Epidermal melanocyte (primary cell): ENCODE data around the gene TMEM132D.
A peak's percentile ranks its signal among the peaks of the same experiment; 100 is the strongest.

Source experiments
- DNase-seq: peaks from one replicate; pipeline ENCODE4 v3.0.0; 2011; ENCODE audit warnings: low spot score; ENCODE audit not compliant: insufficient read length

TMEM132D gene

GRCh38 chr12:129826273-129826672, 77.6 kb downstream of the TMEM132D start:
- no peak for DNase-seq

GRCh38 chr12:129825316-129825715, 78.5 kb downstream of the TMEM132D start:
- no peak for DNase-seq

GRCh38 chr12:129821964-129822363, 81.9 kb downstream of the TMEM132D start:
- no peak for DNase-seq

- DNase-seq, result no peak
Measured at GRCh38 chr12:129819391-129819790, 84.4 kb downstream of the TMEM132D start.

- no peak for DNase-seq
Measured at GRCh38 chr12:129815846-129816245, 88.0 kb downstream of the TMEM132D start.

DNA sequence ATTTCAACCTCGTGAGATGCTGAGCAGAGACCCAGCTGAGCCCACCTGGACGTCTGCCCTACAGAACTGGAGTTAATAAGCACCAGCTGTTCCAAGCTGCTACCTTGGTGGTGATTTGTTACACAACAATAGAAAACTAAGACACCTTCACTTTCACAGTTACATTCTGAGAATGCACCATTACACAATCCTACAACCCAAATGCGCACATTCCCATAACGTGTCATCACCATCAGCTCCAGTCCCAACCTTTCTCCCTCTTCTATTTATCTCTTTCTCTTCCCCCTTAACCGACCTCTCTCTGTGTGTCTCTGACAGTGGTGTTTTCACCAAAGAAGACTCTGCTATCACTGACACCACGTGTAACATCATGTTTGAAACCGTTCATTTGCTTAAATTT, 91.9 kb downstream of the TMEM132D start:
- DNase-seq, result no peak

DNA sequence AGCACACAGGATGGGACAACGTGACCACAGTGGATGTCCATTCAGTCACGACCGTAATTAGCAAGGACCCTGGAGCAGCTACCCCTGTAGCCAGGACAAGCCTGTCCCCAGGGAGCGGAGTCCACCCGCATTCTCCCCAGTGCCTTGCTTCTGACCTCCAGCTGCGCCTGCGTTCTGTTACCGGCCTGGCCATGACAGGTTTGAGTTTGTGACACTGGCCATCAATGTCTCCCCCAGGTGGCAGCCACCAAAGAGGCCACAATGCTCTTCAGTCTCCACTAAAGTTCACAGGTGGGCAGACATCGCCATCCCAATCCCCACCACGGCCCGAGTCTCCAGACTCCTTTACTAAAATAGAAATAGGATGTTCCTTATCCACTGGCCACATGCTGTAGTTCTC, 96.7 kb downstream of the TMEM132D start:
- no peak for DNase-seq

DNA sequence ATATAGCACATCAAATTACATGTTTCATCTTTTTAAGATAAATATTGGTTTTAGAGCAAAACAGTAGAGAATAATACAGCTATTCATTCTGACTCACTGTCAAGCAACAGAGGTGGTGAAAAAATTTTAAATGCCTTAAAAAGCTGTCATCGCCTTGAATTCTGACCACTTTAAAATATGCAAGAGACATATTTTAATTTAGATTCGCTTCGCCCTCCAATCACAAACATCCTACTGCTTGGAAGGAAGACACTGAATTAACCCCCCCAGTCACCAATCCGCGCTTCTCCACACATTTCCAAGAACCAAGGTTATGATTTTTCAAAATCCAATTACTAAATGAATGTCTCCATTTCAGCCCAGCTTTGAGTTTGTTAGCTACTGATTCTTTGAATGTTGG, 112.4 kb downstream of the TMEM132D start:
- DNase-seq, result no peak

- no peak for DNase-seq
Measured at GRCh38 chr12:129790930-129791329, 112.9 kb downstream of the TMEM132D start.

GRCh38 chr12:129790331-129790730, 113.5 kb downstream of the TMEM132D start:
- DNase-seq, result no peak

DNA sequence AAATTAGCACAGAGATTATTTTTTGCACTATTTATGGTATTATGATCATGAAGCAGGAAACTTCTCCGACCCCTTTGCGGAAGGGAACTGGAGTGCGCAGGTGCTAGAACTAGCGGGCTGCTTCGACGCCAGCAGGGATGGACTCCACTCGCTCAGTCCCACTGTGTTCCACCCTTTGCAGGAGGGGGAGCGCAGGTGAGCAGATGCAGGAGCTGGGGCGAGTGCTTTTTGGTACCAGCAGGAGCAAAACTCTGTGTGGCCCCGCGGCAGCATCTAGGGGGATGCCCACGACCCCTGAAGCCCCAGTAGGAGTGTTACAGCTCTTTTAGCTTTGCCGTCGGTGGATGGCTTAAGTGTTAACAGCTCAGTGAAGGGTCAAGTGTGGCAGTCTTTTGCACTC, 113.9 kb downstream of the TMEM132D start:
- no peak for DNase-seq

GRCh38 chr12:129788506-129789084, 115.2 kb downstream of the TMEM132D start:
- DNase-seq, result no peak

GRCh38 chr12:129779989-129780388, 123.8 kb downstream of the TMEM132D start:
- no peak for DNase-seq

GRCh38 chr12:129779033-129779432, 124.8 kb downstream of the TMEM132D start:
- DNase-seq, result no peak

DNA sequence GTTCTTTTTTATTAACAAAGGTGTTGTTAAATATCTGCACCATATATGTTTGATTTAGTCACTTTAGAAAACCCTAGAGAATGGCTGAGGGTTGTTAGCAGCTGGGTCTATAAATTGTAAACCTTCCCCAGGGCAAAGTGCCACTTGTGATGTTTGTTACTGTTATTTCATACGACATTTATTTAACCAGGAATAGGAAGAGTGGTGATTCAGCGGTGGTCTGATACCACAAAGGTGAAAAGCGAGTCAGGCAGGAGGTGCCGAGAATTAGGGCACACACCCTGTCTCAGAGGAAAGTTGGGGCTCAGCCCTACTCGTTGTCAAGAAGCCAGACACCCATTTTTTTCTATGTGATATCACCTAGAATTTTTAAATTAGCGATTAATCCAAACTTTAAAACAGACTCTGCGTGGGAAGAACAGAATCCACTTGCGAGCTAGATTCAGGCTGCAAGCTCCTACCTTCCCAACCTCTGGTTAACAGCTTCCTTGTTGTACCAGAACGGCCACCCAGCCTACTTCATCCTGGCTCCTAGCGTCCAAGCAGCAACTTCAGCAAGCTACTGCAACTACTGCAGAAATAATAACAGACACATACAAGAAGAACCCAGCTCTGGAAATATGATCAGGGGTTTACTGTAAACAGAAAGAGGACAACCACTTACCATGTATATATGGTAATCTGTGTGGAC, 126.7 kb downstream of the TMEM132D start:
- no peak for DNase-seq

DNA sequence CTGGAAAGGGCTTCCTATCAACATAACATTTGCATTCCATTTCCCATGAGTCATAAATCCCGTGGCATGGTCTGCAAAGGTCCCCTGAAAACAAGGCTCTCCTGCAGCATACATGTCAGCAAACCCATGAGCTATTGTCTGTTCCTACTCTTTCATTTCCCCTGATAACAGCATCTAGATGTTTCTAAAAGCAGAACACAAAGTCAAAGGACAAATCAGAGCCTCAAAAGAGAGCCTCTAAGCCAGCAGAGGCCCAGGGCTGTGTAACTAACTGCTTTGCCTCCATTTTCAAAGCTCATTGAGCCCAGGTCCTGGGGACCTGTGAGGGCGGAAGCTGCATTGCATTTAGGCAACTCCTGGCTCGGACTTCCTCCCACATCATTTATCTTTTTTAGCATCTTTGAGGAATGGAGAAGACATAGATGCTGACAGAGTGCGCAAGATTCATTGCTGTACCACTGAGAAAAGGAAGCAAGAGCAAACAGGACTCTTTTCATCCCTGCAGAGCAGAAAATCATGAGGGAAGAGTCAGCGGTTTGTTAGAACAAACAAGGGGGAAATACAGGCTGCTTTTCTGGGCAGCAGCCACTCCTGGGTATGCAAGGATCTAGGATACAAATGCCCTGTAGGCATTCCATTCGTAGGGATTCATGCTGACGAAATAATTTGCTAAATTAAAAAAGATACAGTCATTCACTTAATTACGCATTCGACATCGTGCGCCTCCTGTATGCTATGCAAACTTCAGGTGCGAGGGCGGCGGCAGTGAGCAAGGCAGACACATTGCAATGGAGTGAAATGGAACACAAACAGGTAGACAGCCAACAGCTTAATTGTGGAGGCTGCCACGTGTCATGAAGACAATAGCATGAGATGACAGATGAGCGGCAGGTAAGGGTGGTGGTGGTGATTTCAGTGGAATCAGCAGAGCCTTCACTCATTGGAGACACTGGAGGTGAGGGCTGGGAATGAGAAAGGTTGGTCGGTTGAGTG, 131.0 kb downstream of the TMEM132D start:
- DNase-seq, result peak; percentile 23

DNA sequence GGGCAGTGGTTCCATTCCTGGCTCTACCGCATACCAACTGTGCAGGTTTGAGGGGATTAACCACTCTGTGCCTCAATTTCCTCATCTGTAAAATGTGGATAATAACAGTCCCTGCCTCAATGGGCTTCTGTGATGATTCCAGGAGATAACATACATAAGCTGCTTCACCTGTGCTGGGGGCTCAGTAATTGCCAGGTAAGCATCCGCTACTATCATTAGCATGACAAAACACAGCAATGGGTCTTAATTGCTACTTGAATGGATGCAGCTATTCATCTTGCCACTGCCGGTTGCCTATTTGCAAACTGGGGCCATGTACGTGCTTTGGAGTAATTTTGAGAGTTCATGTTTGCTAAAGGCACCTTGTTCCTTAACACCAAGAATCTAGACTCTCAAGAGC, 132.6 kb downstream of the TMEM132D start:
- no peak for DNase-seq

- no peak for DNase-seq
Measured at GRCh38 chr12:129765719-129766118, 138.1 kb downstream of the TMEM132D start.

- DNase-seq, result no peak
Measured at GRCh38 chr12:129762436-129762835, 141.4 kb downstream of the TMEM132D start.

DNA sequence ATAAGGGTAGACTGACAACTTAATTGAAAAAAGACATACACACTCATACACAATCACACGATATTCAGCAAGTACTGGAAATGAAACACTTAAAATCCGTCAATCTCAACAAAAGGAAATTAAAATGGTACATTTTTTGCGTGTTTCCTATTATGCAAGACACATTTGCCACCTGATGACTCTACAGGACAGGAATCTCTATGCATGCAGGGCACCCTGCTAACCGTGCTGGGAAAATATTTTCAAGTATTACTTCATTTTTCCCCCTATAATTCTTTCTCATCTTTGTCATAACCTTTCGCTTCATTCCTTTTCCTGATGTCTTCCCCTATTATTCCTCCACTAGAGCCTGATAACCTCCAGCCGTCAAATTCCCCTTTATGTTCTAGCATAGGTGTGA, 150.2 kb downstream of the TMEM132D start:
- no peak for DNase-seq

DNA sequence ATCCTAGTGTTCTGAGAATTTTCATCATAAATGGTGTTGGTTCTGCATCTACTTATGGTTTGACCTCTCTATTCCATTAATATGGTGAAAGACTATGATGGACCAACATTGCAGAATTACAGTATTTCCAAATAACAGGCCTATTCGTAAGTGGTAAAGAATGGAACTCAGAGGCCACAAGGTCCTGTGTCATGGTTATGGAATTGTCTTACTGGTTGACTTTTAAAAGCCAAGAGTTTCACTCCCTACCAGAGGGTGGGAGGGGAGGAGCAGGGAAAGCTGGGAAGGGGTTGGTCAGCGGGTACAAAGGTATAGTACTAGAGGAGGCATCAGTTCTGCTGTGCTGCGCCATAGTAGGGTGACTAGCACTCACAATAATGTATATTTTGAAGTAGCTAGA, 153.4 kb downstream of the TMEM132D start:
- no peak for DNase-seq

GRCh38 chr12:129746318-129746717, 157.5 kb downstream of the TMEM132D start:
- no peak for DNase-seq
